CD1c-positive myeloid dendritic cell (primary cell): Measurements from ENCODE around the gene ANKRD24.
"Not testable (repeated sequence)": the region's sequence is repeated elsewhere in the genome, so short reads cannot be mapped to it uniquely, and the experiment has no call there.

Experiments used
- DNase-seq: peaks from one replicate; pipeline ENCODE4 v3.0.0-alpha.2; 2016; ENCODE audit errors: extremely low spot score

Gene ANKRD24

DNA sequence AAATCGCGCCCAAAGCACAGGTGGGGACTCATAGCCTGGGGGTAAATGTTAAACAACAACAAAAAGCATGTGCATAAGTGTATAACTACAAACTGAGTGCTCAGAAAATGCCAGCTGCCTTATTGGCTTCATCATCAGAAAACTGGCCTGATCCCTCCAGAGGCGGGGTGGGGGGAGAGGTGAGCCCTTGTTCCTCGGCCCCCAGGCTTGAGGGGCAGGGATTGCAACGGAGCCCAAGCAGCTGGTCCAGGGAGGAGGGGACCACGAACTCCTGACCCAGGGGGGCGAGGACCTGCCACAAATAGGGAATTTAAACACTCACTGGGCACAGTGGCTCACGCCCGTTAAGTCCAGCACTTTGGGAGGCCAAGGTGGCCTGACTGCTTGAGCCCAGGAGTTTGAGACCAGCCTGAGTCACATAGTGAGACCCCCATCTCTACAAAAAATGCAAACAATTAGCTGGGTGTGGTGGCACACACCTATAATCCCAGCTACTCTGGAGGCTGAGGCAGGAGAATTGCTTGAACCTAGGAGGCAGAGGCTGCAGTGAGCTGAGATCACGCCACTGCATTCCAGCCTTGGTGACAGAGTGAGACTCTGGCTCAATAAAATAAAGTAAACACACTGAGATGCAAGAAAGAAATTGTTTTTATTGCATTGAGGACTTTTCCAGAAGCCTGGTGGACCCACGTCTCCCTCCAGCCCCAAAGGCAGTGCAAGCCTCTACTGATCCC, 8.8 kb upstream of the ANKRD24 start:
- DNase-seq, result no peak

GRCh38 chr19:4174213-4174894, 8.1 kb upstream of the ANKRD24 start:
- DNase-seq, result no peak

- DNase-seq, result no peak
Measured at GRCh38 chr19:4174895-4175668, 7.4 kb upstream of the ANKRD24 start.

- DNase-seq, result no peak
Measured at GRCh38 chr19:4175669-4175931, 6.9 kb upstream of the ANKRD24 start.

- DNase-seq, result no peak
Measured at GRCh38 chr19:4177146-4177545, 5.3 kb upstream of the ANKRD24 start.

DNA sequence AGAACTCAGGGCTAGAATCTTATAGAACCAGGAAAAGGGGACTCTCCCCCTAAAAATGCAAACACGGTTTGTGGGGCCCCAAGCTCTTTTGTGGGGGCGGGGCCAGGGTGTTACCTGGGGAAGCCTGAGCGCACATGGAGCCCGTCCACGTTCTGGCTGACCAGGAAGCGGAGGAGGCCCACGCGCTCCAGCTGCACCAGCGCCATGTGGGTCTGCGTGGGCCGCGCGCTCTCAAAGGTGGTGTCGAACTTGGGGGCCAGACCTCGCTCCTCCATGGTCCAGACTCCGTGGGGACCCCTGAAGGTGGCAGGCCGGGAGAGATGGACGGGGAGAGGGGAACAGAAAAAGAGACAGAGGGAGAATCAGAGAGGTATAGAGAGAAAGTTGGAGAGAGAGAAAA, 3.5 kb upstream of the ANKRD24 start:
- DNase-seq, result no peak

DNA sequence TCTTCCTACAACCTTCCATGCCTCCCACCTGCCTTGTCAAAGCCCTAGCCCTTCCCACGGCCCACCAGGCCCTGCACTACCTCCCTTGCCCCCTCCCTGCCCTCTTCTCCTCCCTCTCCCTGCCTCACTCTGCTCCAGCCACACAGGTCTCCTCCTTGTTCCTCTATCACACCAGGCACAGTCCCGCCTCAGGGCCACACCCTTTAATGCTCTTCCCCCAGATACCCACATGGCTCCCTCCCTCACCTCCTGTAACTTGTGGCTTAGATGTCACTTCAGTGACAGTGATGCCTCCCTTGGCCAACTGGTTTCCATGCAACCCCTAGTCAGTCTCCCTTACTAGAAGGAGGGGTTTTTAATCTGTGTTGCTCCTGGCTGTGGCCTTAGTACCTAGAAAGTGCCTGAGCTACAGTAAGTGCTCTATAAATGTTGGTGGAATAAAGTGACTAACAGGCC, 1.4 kb upstream of the ANKRD24 start:
- peak; percentile 25 for DNase-seq

- peak; percentile 78 for DNase-seq
Measured at GRCh38 chr19:4183967-4184717, 1.7 kb downstream of the ANKRD24 start.

DNA sequence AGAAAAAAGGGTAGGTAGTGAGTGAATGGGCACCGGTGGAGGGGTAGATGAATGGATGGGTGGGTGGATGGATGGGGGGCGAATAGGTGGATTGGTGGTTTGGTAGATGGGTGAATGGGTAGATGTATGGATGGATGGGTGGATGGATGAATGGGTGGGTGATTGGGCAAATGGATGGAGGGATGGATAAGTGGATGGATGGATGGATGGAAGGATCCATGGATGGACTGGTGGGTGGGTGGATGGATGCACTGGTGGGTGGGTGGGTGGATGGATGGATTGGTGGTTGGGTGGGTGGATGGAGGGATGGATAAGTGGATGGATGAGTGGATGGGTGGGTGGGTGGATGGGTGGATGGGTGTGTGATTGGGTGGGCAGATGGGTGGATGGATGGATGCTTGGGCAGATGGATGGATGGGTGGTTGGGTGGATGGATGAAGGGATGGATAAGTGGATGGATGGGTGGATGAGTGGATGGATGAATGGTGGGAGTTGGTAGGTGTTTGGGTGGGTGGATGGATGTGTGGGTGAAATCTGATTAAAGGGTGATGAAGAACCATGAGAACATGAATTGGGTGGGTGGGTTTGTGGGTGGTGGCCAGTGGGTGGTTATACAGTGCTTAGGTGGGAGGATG, 2.3 kb downstream of the ANKRD24 start:
- no peak for DNase-seq

GRCh38 chr19:4185413-4186086, 3.1 kb downstream of the ANKRD24 start:
- no peak for DNase-seq

- peak; percentile 81 for DNase-seq
Measured at GRCh38 chr19:4186087-4186993, 3.9 kb downstream of the ANKRD24 start.

- no peak for DNase-seq
Measured at GRCh38 chr19:4187313-4188122, 5.0 kb downstream of the ANKRD24 start.

GRCh38 chr19:4189641-4190040, 7.2 kb downstream of the ANKRD24 start:
- no peak for DNase-seq

DNA sequence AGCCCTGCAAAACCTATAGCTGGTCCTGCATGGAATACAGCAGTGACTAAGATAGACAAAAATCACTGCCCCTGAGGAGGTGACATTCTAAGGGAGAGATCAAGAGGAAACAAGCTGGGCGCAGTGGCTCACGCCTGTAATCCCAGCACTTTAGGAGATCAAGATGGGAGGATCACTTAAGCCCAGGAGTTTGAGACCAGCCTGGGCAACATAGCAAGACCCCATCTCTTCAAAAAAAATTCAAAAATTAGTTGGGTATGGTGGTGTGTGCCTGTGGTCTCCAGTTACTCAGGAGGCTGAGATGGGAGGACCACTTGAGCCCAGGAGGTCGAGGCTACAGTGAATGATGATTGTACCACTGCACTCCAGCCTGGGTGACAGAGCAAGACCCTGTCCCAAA, 10.0 kb downstream of the ANKRD24 start:
- DNase-seq, result not testable (repeated sequence)

- no peak for DNase-seq
Measured at GRCh38 chr19:4194353-4194752, 11.9 kb downstream of the ANKRD24 start.

DNA sequence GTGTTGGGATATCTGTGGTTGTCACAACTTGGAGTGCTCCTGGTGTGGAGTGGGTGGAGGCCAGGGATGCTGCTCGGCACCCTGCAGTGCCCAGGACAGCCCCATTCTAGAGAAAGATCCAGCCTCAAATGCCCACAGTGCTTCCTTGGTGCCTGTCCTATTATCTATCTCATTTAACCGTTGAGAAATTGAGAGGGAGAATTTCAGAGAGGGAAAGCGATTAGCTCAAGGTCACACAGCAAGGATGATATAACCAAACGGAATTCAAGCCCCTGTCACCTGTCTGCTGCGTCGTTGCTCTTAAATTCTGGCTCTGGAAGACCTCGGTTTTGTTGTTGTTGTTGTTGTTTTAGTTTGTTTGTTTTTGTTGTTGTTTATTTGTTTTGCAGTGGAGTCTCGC, 13.5 kb downstream of the ANKRD24 start:
- DNase-seq, result no peak

DNA sequence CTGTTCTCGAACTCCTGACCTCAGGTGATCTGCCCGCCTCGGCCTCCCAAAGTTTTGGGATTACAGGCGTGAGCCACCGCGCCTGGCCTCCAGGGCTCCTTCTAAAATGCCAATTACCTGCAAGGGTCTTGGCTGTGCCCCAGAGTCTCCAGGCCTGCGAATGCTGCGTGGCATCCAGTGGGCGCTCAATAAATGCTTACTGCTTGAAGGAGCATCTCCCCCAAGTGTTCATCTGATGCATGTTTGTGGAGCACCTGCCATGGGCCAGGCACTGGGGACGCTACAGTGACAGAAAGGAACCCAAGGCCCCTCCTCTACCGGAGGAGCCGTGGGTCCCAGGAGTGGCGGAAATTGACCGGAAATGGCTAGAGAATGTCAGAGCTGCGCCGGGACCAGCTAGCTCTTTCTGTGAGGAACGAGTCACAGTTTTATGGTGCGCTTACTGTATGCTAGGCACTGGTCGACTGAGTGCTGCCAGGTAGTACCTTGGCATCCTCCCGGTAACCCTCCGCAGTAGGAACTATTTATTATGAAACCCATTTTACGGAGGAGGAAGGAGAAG, 14.2 kb downstream of the ANKRD24 start:
- DNase-seq, result no peak

DNA sequence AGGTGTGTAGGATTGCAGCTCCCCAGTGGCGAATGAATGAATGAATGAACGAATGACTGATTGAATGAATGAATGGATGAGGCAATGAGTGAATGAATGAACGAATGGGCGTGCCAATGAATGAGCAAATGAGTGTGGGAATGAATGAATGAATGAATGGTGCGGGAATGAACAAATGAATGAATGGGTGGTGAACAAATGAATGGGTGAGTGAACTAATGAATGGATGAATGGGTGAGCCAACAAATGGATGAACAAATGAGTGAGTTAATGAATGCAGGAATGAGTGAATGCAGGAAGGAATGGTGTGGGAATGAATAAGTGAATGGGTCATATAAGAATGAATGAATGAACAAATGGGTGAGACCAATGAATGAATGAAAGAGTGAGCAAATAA, 14.7 kb downstream of the ANKRD24 start:
- DNase-seq, result no peak
